ENCODE data around the gene CITED4. TPM values are rescaled to one million over a fixed set of nuclear protein-coding genes. Genes with fewer than 3 reads are reported as not detected.

CITED4 gene
- total RNA-seq, 1 donor from 2014 or later: 11.3 TPM

DNA sequence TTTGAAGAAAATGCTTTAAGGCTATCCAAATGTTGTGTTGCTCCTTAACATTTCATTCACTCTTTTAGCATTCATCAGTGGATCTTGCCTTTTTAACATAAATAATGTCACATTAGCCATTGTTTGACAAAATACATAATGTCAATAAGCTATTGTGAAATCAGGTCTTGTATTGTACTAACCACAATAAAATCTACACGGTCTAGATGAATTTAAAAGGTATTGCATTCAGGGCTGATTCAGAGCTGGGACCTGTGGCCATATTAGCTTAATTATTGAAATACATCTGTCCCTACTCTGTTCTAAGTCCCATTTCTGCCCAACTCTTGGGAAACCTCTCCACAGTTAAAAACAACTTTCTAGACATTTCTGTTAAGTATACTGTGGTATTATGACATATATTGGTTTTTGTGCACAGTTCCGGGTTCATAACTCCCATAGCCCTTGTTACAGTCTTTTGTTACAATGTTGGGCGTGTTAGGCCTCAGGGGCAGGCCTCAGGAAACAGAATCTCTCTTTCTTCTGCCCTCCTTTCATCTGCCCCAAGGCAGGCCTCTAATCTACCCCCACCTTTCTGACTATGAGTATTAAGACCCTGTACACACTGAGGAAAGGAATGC, 44.7 kb upstream of the CITED4 start:
- DNase-seq (ENCODE audit: low read depth, low spot score): no peak
- H3K4me3 Mint-ChIP-seq: no peak overlapping the region
- no peaks in the 10 kb centered on the region for H3K9me3 Mint-ChIP-seq
- TF ChIP-seq CTCF (conservative IDR thresholded peaks at IDR 0.05): no peak
- H3K4me1 Mint-ChIP-seq: peaks cover 12% of the 10 kb centered on the region
- no peaks in the 10 kb centered on the region for H3K36me3 Mint-ChIP-seq (ENCODE audit: low read depth)
- H3K27ac Mint-ChIP-seq (ENCODE audit: unreplicated experiment): no peak overlapping the region
- H3K27me3 Mint-ChIP-seq (ENCODE audit: low read depth): no peaks in the 10 kb centered on the region

DNA sequence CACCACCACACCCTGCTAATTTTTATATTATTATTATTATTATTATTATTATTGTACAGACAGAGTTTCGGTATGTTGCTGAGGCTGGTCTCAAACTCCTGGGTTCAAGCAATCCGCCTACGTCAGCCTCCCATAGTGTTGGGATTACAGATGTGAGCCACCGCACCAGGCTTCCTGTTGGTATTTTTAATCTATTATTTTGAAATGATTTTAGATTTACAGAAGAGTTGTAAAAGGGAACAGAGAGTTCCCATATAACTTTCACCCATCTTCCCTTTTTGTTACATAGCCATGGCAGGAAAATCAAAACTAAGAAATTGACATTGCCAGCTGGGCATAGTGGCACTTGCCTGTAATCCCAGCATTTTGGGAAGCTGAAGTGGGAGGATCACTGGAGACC, 42.9 kb upstream of the CITED4 start:
- Mint-ChIP-seq H3K27me3 (ENCODE audit: low read depth) (no peaks in the 10 kb centered on the region), H3K9me3 (no peaks in the 10 kb centered on the region), H3K36me3 (ENCODE audit: low read depth) (no peaks in the 10 kb centered on the region), H3K27ac (ENCODE audit: unreplicated experiment) (no peak overlapping the region), H3K4me1 (peaks cover 13% of the 10 kb centered on the region), H3K4me3 (no peak overlapping the region)
- DNase-seq (ENCODE audit: low read depth, low spot score): no peak
- TF ChIP-seq CTCF (conservative IDR thresholded peaks at IDR 0.05): no peak

DNA sequence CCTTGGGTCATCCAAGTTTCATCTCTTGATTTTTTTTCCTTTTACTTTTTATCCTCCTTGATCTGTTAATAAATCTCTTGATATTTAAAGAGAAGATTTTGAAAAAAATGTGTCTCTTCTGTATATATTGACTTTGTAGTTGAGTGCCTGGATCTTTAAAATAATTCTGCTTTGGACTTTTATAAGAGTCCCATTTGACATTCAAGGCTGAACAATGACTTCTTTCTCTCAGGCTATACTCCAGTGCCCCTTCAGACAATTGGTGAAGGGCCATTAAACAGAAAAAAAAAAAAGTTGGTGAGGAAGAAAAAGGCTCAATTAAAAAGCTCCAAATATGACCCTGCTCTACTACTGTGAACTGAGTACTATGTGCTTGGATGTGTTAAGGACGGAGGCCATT, 40.9 kb upstream of the CITED4 start:
- peaks cover 13% of the 10 kb centered on the region for H3K4me1 Mint-ChIP-seq
- H3K27me3 Mint-ChIP-seq (ENCODE audit: low read depth): no peaks in the 10 kb centered on the region
- no peak for TF ChIP-seq CTCF (conservative IDR thresholded peaks at IDR 0.05)
- H3K9me3 Mint-ChIP-seq: no peaks in the 10 kb centered on the region
- no peak overlapping the region for H3K27ac Mint-ChIP-seq (ENCODE audit: unreplicated experiment)
- DNase-seq (ENCODE audit: low read depth, low spot score): no peak
- no peaks in the 10 kb centered on the region for H3K36me3 Mint-ChIP-seq (ENCODE audit: low read depth)
- no peak overlapping the region for H3K4me3 Mint-ChIP-seq

- Mint-ChIP-seq H3K36me3 (ENCODE audit: low read depth) (no peaks in the 10 kb centered on the region), H3K4me1 (peaks cover 13% of the 10 kb centered on the region), H3K27ac (ENCODE audit: unreplicated experiment) (no peak overlapping the region), H3K9me3 (no peaks in the 10 kb centered on the region), H3K4me3 (no peak overlapping the region), H3K27me3 (ENCODE audit: low read depth) (no peaks in the 10 kb centered on the region)
- DNase-seq (ENCODE audit: low read depth, low spot score): no peak
- TF ChIP-seq CTCF (conservative IDR thresholded peaks at IDR 0.05): no peak
Observed at GRCh38 chr1:40901886-40902852, 40.0 kb upstream of the CITED4 start.

GRCh38 chr1:40899230-40899870, 37.2 kb upstream of the CITED4 start:
- no peak for TF ChIP-seq CTCF (conservative IDR thresholded peaks at IDR 0.05)
- no peak overlapping the region for H3K27ac Mint-ChIP-seq (ENCODE audit: unreplicated experiment)
- H3K9me3 Mint-ChIP-seq: peaks cover 10% of the 10 kb centered on the region
- H3K27me3 Mint-ChIP-seq (ENCODE audit: low read depth): no peaks in the 10 kb centered on the region
- H3K36me3 Mint-ChIP-seq (ENCODE audit: low read depth): no peaks in the 10 kb centered on the region
- no peak overlapping the region for H3K4me3 Mint-ChIP-seq
- DNase-seq (ENCODE audit: low read depth, low spot score): no peak
- peaks cover 13% of the 10 kb centered on the region for H3K4me1 Mint-ChIP-seq

Measured in neural crest cell (in vitro differentiated cells).